ENCODE measurements around the gene HMGA1.

Gene HMGA1

GRCh38 chr6:34225551-34225950 lies 11.1 kb upstream of the HMGA1 start:
- DNase-seq = no peak

DNA sequence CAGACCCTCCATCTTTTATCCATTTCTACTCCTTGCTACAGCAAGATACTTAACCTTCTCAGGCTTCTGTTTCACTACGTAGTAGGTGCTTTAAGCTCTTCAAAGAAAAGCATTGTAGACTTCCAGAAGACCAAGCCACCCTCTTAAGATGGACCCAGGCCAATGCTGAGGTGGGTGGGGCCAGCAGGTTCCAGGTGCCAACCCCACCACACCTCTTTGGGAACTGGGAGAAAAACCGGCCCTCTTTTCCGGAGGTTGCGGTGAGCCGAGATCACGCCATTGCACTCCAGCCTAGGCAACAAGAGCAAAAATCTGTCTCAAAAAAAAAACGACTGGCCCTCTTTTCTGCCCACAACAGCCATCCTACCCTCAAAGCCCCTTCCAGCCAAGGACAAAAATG lies 10.6 kb upstream of the HMGA1 start:
- no peak for DNase-seq

GRCh38 chr6:34226731-34227586 lies 9.7 kb upstream of the HMGA1 start:
- no peak for DNase-seq

- no peak for DNase-seq
Measured at GRCh38 chr6:34227761-34228421, 8.8 kb upstream of the HMGA1 start.

- DNase-seq = no peak
Measured at GRCh38 chr6:34229877-34230276, 6.8 kb upstream of the HMGA1 start.

- no peak for DNase-seq
Measured at GRCh38 chr6:34230653-34231371, 5.9 kb upstream of the HMGA1 start.

DNA sequence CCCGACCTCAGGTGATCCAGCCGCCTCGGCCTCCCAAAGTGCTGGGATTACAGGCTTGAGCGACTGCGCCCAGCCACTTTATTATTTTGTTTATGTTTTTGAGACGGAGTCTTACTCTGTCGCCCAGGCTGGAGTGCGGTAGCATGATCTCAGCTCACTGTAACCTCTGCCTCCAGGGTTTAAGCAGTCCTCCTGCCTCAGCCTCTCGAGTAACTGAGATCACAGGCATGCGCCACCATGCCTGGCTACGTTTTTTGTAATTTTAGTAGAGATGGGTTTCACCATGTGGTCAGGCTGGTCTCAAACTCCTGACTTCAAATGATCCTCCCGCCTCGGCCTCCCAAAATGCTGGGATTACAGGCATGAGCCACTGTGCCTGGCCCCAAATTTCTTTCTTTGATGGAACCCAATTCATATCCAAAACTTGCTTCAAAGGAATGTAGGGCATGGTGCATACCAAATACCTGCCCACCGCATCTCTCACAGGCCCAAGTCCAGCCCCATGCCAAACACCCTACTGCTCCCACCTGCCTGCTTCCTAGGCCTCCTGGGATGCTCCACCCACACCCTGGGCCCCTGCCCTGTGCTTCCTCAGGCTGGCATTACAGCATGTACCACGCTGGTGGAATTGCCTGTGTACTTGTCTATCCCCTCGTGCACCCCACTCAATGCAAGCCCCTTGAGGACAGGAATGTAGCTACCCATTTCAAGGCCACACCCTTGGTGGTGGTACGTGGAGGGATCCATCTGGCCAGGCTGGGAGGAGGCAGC lies 4.9 kb upstream of the HMGA1 start:
- no peak for DNase-seq

GRCh38 chr6:34232901-34233300 lies 3.8 kb upstream of the HMGA1 start:
- no peak for DNase-seq

- DNase-seq = no peak
Measured at GRCh38 chr6:34233867-34234266, 2.8 kb upstream of the HMGA1 start.

DNA sequence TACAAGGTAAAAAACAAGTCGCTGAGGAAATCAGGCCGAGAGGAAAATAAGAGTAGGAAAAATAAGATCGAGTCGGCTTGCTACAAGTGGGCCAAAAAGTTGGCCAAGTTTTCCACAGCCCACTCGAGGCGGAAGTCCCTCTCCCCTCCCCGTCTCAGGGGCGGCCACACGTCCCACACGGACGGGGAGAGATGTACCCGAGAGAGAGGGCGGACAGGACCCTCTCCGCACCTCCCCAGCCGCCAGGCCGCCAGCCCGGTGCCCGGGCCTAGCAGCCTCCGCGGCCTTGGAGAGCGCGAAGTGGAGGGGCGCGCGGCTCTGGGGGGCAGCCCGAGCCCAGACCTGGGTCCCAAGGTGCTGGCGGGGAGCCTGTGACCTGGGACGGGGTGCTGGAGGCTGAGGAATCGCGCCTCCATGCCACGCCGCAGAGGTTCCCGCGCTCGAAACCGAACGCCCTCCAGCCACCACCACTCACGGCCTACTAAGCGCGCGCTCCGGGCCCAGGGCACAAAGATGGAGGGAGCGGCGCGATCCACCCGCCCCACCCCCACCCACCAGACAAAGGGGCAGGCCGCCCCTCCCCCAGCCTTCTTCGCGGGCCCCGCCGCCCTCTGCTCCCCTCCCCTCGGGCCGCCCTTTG lies 1.9 kb upstream of the HMGA1 start:
- no peak for DNase-seq

- DNase-seq = peak; percentile 86
Measured at GRCh38 chr6:34235307-34236130, 1.2 kb upstream of the HMGA1 start.

DNA sequence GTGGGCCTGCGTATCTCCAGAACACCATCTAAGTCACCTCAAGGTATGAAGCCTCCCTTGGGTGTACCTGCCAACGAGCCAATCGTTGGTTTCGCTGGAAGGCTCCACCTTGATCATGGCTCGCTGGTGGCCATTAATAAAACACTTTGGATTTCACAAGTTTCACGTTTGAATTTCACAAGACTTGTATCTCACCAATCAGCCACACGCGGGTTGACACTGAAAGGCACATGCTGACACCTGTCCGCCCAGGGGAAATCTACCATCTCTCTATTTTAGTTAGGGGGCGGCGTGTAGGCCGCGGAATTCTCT lies 586 bp upstream of the HMGA1 start:
- DNase-seq = peak; percentile 77

DNA sequence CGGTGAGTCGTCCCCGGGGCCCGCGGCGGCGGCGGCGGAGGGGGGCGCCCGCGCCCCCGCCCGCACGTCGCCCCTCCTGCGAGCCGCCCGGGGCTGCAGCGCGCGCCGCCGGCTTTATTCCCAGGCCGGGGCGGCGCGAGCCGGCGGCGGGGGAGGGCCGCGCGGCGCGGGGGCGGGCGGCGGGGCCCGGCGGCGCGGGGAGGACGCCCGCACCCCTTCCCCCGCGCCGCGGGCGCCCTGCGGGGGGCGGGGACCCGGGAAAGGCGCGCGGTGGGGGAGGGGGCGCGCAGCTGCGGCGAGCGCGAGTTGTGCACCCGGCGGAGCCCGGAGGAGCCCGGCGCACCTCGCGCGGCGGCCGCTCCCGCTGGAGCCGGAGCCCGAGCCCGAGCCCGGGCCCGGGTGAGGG lies 646 bp downstream of the HMGA1 start:
- DNase-seq = peak; percentile 68

DNA sequence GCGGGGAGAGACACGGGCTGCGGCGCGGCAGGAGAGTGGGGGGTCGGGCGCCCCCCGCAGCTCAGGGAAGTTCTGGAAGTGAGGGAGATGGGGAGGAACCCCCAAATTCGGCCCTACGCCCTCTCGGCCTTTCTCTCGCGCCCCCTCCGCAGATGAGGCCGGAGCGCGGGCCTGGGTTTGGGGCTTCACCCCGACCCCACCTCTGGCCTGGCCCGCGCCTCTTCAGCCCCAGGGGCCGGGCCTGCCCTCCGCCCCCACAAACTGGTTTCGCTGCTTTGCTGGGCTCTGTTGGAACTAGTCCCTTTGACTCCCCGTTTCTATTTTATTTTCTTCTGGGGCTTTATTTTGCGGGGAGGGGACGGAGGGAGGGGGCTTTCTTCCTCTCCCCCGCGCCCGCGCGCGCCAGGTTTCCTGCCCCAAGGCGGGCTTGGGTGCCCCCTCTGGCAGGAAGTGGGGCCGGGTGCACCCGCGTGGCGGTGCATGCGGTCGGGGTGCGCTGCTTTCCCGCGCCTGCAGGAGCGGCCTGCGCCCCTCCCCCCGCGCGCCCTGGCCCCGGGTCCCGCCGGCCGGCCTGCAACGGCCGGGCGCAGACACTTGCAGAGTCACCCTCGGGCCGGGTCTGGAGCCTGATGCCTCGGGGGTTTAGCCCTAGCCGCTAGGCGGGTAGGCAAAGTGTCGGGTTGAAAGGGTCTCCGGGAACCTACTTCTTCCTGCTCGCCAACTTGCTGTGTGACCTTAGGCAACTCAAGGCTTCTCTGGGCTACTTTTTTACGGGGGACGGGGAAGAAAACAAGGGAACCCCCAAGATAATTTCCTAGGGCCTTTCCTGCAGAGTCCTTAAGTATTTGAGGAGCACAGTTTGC lies 1.3 kb downstream of the HMGA1 start:
- peak; percentile 72 for DNase-seq

DNA sequence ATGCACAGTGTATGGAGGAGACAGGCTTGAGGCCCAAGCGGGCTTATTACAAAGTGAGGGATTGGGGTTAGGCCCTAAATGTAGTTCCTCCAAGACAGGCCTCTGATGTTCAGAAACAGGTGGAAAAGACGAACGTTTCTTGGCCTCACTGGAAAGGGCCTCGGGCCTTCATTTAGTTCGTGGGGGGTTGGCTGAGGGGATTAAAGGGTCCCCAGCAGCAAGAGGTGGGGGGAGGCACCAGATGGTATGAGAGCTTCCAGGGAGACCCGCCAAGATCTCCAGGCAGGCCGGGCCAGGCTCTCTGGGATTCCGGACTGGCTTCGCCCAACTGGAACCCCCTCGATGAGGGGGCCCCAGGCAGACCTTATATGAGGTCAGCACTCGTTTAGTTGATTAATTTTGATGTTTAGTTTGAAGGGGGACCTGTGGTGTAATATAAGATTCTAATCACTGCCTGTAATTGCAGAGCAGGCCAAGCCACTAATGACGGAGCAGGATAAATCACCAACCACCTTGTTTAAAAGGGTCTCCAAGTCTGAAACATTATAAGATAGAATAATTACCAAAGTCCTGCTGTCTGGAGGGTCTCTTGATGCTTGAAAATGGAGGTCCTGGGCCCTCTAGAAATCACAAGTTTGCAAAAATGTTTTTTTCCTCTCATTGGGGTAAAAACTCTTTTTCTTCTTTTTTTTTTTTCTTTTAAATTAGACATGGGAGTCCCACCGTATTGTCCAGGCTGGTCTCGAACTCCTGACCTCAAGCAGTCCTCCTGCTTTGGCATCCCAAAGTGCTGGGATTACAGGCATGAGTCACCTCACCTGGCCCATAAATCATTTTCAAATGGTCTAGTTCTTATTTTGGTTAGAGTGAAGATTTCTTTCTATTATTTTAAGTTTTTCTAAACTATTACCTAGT lies 2.2 kb downstream of the HMGA1 start:
- no peak for DNase-seq

DNA sequence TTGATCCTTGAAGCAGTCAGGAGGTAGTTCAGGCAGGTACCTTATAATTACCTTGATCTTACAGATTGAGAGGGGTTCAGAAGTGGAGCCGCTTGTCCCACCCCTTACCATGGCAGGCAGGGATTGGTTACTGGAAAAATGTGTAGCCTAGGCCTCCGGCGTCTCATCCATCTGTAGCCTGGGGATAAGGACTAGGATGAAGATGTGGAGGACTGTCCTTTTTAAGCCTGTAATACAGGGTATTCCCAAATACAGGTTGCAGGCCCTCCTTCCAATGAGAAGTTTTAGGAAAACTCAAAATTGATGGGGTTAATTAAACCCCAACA lies 2.8 kb downstream of the HMGA1 start:
- DNase-seq = no peak

- DNase-seq = no peak
Measured at GRCh38 chr6:34239893-34240292, 3.2 kb downstream of the HMGA1 start.

GRCh38 chr6:34240329-34241248 lies 3.9 kb downstream of the HMGA1 start:
- no peak for DNase-seq

Data from DMS53 (cell line).